SK-N-MC (cell line): Measurements from ENCODE around the gene TLK1.

Source experiments
- EZH2 ChIP-seq: fragments of 200-600 bp; sonication (generic); IDR thresholded peaks from one replicate; pipeline ENCODE4 v1.6.1; 2017; ENCODE audit warnings: antibody characterized with exemption
- POLR2AphosphoS5 ChIP-seq: IDR thresholded peaks from 2 replicates; pipeline ENCODE4 v1.6.1; 2012; ENCODE audit warnings: mild to moderate bottlenecking, low read depth, low read length, borderline replicate concordance

GRCh38 chr2:171158036-171158789 is 2.5 kb downstream of the TLK1 start:
- TF ChIP-seq EZH2 = no peak
- no peak for TF ChIP-seq POLR2AphosphoS5
